GM18505 (cell line): ENCODE data around the gene TCF7L1.

ENCODE experiments used
- ATAC-seq: cut with Tn5 transposase; IDR thresholded peaks from one replicate; pipeline ENCODE4 v1.9.1; 2021; ENCODE audit not compliant: unreplicated experiment
- POLR2A ChIP-seq: IDR thresholded peaks from 4 replicates; pipeline ENCODE4 v1.6.1; 2011; ENCODE audit warnings: borderline replicate concordance; ENCODE audit not compliant: insufficient read depth, insufficient read length; ENCODE audit errors: extremely low read depth

The TCF7L1 gene

DNA sequence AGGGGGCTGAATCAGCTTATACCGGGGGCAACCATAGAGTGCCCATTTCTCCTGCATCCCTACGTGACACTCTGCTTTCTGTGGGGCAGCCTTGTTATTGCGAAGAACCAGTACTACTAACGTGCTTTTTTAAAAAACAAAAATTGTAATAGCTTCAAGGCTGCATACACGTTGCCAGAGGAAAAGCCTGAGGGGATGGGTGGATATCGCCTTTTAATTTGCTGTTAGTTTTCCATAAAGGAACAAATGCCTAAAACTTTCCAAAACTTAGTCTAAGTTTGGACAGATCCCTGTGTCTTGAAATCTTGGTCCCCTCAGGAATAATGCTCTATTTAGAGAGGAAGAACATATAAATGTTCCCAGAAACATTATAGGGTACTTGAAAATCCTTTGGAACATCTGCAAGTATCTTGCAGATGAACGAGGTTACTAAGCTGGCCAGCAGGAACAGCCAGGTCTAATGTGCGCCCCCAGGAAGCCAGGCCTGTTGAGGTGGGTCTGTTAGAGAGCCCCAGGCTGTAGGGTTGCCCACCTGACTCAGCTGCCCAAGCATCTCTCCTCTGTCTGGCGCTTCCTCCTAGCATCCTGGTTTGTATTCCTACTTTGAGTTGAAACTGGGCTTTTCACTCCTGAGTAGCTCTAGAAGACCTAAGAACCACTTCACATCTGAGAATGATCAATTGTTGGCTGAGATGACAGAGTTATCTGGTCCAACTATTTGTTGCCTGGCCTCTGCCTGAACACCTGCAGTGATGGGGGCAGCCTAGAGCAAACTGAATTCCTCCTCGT, 97.7 kb downstream of the TCF7L1 start:
- ATAC-seq: no peak
- no peak for TF ChIP-seq POLR2A

GRCh38 chr2:85231468-85231805, 98.2 kb downstream of the TCF7L1 start:
- ATAC-seq: no peak
- no peak for TF ChIP-seq POLR2A

GRCh38 chr2:85231952-85232351, 98.8 kb downstream of the TCF7L1 start:
- ATAC-seq: no peak
- TF ChIP-seq POLR2A: no peak

- TF ChIP-seq POLR2A: no peak
- no peak for ATAC-seq
Observed at GRCh38 chr2:85234868-85235267, 101.7 kb downstream of the TCF7L1 start.

DNA sequence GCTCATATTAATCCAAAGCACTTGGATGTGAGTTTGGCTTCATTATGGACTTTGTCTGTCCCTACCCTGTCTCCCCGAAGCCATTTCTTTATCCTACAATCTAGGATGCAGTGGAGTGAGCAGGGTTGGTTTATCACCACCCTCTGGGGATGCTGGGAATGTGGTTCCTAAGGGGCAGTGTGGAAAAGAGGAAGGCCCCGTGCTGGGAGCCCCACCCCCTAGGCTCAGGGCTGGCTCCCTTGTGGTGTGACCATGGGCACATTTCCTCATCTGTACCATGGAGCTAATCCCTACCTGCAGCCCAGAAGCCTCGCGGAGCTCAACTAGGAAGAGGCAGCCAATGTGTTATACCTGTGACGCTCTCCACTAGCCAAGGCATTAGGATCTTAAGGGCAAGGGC, 102.1 kb downstream of the TCF7L1 start:
- ATAC-seq: no peak

GRCh38 chr2:85236084-85236483, 102.9 kb downstream of the TCF7L1 start:
- no peak for TF ChIP-seq POLR2A
- no peak for ATAC-seq

More for the DNA sequence above, 102.1 kb downstream of the TCF7L1 start:
- no peak for TF ChIP-seq POLR2A

- no peak for TF ChIP-seq POLR2A
- ATAC-seq: no peak
Observed at GRCh38 chr2:85237849-85238565, 104.8 kb downstream of the TCF7L1 start.

DNA sequence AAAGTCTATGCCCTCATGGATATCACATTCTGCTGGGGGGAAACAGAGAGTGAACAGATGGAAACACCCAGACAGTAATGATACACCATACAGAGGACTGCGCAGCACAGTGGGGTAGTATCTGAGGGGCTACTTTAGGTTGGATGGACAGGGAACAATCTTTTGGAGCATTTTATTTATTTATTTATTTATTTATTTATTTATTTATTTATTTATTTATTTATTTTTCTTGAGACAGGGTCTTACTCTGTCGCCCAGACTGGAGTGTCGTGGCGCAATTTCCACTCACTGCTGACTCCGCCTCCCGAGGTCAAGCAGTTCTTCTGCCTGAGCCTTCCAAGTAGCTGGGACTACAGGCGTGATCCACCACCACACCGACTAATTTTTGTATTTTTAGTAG, 105.4 kb downstream of the TCF7L1 start:
- TF ChIP-seq POLR2A: no peak
- no peak for ATAC-seq

DNA sequence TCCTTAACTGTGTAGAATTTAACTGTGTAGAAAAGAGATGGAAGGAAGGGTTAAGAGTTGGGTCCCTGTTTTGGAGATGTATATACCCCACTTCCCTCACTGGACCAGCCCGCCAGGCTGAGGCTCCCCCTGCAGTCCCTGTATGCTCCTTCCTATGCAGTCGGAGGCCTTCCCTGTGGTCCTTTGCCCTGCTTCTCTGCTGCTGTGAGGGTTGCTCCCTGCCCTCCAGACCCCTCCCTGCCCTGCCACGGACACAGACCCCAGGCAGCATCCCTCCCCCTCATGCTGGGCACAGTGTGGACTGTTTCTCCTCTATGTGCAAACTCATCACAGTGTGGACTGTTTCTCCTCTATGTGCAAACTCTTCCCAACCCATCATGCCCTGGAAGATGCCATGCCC, 105.9 kb downstream of the TCF7L1 start:
- ATAC-seq: no peak
- TF ChIP-seq POLR2A: no peak

DNA sequence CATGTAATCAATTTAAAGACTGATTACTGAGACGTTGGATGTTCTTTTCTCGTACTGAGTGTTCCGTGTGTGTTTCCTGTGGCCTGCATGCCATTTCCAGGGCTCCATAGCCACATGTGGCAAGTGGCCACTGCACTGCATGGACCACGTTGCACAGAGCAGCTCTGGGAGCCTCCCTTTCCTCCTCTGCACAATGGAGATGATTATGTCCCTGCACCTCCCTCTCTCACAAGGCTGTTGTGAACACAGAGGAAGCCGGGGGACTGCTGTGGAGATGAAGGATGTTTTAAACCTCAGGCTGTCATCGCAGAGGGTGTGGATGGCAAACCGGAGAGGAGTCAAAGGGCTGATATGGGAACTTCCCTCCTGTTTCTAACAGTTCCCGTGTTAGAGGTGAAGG, 106.9 kb downstream of the TCF7L1 start:
- TF ChIP-seq POLR2A: no peak
- no peak for ATAC-seq

GRCh38 chr2:85242321-85242720, 109.1 kb downstream of the TCF7L1 start:
- no peak for TF ChIP-seq POLR2A
- no peak for ATAC-seq

DNA sequence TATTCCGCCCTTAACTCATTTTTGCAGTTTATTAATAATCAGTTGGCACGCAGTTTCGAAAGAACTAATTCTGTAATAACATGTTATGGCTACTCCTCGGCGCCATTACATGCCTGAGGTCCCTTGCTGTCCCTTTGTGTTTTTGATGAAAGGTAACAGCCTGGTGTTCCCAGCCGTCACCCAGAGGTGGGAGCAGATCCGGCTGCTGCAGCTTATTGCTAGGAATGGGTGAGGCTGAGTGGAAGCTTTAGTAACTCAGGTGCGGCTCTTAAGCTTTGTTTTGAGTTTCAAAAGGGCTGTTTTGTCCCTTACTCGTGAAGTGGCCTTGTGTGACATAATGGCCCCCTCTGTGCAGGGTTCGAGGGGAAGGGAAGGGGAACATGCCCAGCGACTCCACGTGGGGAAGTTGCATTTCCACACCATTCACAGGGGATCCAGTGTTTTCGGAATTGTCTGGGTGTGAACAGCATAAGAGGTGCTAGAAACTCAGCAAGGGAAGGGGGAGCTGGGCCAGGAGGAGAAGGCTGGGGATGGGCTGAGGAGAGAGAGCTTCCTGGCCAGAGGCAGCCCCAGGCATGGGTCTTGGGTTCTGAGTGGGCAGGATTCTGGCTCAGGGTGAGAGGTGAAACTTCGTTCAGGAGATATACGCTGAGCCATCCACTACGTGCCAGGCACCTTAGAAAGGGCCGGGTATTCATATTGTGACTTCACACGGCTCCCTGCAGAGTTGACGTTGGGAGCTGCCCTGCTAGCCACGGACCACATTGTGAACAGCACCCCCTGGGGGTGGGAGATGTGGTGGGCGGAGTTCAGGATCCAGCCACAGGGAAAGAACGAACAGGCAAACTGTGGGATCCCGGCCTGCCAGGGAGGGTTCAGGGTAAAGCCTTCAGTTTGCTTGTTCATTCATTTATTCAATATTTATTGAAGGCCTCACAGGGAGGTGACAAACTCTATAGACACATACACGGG, 110.2 kb downstream of the TCF7L1 start:
- ATAC-seq: no peak

GRCh38 chr2:85244828-85245227, 111.6 kb downstream of the TCF7L1 start:
- no peak for TF ChIP-seq POLR2A
- no peak for ATAC-seq

More for the DNA sequence above, 110.2 kb downstream of the TCF7L1 start:
- TF ChIP-seq POLR2A: no peak
